Keratinocyte (primary cell): ENCODE measurements around the gene NECAP2.

Experiments
- EZH2 ChIP-seq: IDR thresholded peaks from one replicate; pipeline ENCODE4 v1.6.1; 2012; ENCODE audit warnings: inconsistent platforms, mild to moderate bottlenecking, low read length, moderate library complexity
- TF ChIP-seq, protein P1 (sequence below), 3 experiments: IDR thresholded peaks in 1 of 3; conservative IDR thresholded peaks in 1 of 3; optimal IDR thresholded peaks in 1 of 3; 2 replicates in 2 of 3; 3 replicates in 1 of 3; pipeline versions ENCODE3 to v1.5.1; 2011; ENCODE audit warnings: low read length in 3 of 3, mild to moderate bottlenecking in 3 of 3, moderate library complexity in 2 of 3, control low read depth in 1 of 3, inconsistent platforms in 1 of 3; ENCODE audit not compliant: insufficient read depth in 2 of 3; ENCODE audit errors: extremely low read depth in 1 of 3

DNA sequence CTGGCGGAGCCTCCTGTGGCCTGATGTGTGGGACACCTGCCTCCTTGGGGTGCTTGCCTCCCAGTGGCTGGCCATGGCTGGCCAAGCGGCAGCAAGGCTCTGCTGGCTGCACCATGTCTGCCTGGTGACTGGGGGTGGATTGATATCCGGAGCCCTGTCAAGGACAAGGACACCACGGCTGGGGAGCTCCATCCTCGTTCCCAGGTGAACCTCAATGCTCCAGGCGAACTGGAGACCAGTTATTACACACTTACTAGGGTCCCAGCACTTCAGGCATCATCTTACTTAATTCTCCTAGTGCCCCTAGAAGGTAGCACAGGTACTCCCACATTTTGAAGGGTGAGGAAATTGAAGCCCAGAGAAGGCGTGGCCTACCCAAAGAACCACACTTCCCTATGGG lies 18.5 kb upstream of the NECAP2 start:
- TF ChIP-seq, protein P1, sequence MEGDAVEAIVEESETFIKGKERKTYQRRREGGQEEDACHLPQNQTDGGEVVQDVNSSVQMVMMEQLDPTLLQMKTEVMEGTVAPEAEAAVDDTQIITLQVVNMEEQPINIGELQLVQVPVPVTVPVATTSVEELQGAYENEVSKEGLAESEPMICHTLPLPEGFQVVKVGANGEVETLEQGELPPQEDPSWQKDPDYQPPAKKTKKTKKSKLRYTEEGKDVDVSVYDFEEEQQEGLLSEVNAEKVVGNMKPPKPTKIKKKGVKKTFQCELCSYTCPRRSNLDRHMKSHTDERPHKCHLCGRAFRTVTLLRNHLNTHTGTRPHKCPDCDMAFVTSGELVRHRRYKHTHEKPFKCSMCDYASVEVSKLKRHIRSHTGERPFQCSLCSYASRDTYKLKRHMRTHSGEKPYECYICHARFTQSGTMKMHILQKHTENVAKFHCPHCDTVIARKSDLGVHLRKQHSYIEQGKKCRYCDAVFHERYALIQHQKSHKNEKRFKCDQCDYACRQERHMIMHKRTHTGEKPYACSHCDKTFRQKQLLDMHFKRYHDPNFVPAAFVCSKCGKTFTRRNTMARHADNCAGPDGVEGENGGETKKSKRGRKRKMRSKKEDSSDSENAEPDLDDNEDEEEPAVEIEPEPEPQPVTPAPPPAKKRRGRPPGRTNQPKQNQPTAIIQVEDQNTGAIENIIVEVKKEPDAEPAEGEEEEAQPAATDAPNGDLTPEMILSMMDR (optimal IDR thresholded peaks at IDR 0.05 in 1 of 3, IDR thresholded peaks at IDR 0.05 in 1 of 3, conservative IDR thresholded peaks at IDR 0.05 in 1 of 3; ENCODE audit: extremely low read depth in 1 of 3, insufficient read depth in 2 of 3, low read length in 3 of 3) = no peak
- TF ChIP-seq EZH2 = no peak
